IMR-90 (cell line): ENCODE data around the gene PSKH1. TPM values are rescaled to one million over a fixed set of nuclear protein-coding genes. Genes with fewer than 3 reads are reported as not detected.

Experiments used
- ATAC-seq: fragments of 200-7000 bp; cut with Tn5 transposase; 2 replicates; pipeline ENCODE4 v1.9.1; 2020; ENCODE audit warnings: low read depth, mild to moderate bottlenecking, moderate library complexity
- BruUV-seq: library from RNA; stranded (reverse); fragments of 400-500 nt; replicated peaks from 2 replicates; lab custom pipeline; 2021; lab: Mats Ljungman, UMichigan
- CTCF ChIA-PET: fragments of 300-600 bp; formaldehyde crosslinking; extraction: SDS; loops from one replicate; lab custom pipeline; 2021; ENCODE audit warnings: antibody characterized with exemption; lab: Yijun Ruan, JAX
- POLR2A ChIA-PET: fragments of 300-600 bp; sonication (Branson Sonifier 250); formaldehyde crosslinking; loops from one replicate; lab custom pipeline; 2022; ENCODE audit warnings: antibody characterized with exemption; ENCODE audit not compliant: unreplicated experiment; lab: Charles Lee
- DNase-seq: peaks from one replicate; pipeline ENCODE4 v3.0.0; 2013
- H2AFZ ChIP-seq: replicated peaks from 2 replicates; pipeline ENCODE3; 2013; ENCODE audit warnings: low read length, mild to moderate bottlenecking; ENCODE audit not compliant: poor library complexity
- H2AK5ac ChIP-seq: 2 replicates; pipeline ENCODE4 v1.6.1; 2013; ENCODE audit warnings: low read depth, low read length, inconsistent platforms
- H2AK9ac ChIP-seq: replicated peaks from 2 replicates; pipeline ENCODE3; 2013; ENCODE audit warnings: mild to moderate bottlenecking, low read depth, low read length, moderate library complexity; ENCODE audit not compliant: poor library complexity
- H2BK120ac ChIP-seq: 2 replicates; pipeline ENCODE4 v1.6.1; 2013; ENCODE audit warnings: low read depth, low read length, inconsistent platforms
- H2BK15ac ChIP-seq: 3 replicates; pipeline ENCODE4 v1.6.1; 2013; ENCODE audit warnings: low read depth, low read length, inconsistent platforms
- H2BK20ac ChIP-seq: 2 replicates; pipeline ENCODE4 v1.6.1; 2013; ENCODE audit warnings: low read depth, mild to moderate bottlenecking, inconsistent platforms, low read length, moderate library complexity
- H2BK5ac ChIP-seq: 2 replicates; pipeline ENCODE4 v1.6.1; 2013; ENCODE audit warnings: mild to moderate bottlenecking, low read depth, low read length, inconsistent platforms; ENCODE audit not compliant: poor library complexity, severe bottlenecking
- H3K14ac ChIP-seq: replicated peaks from 2 replicates; pipeline ENCODE4 v1.6.1; 2013; ENCODE audit warnings: low read depth, low read length, inconsistent platforms
- H3K18ac ChIP-seq: 2 replicates; pipeline ENCODE4 v1.6.1; 2013; ENCODE audit warnings: low read depth, low read length, control low read depth
- H3K23ac ChIP-seq: 2 replicates; pipeline ENCODE4 v1.6.1; 2013; ENCODE audit warnings: low read depth, low read length, inconsistent platforms
- H3K27ac ChIP-seq: 2 replicates; pipeline ENCODE4 v1.5.1; 2013; ENCODE audit warnings: mild to moderate bottlenecking, control low read depth, low read length; ENCODE audit not compliant: insufficient read depth
- H3K27me3 ChIP-seq: 2 replicates; pipeline ENCODE4 v1.6.1; 2013; ENCODE audit warnings: low read length; ENCODE audit not compliant: control insufficient read depth, insufficient read depth
- H3K36me3 ChIP-seq: 2 replicates; pipeline ENCODE4 v1.6.1; 2013; ENCODE audit warnings: low read length, mixed read lengths; ENCODE audit not compliant: control insufficient read depth, insufficient read depth
- H3K4ac ChIP-seq: 2 replicates; pipeline ENCODE4 v1.6.1; 2013; ENCODE audit warnings: low read depth, low read length, inconsistent platforms
- H3K4me1 ChIP-seq: 2 replicates; pipeline ENCODE4 v1.6.1; 2013; ENCODE audit warnings: low read length, mixed read lengths; ENCODE audit not compliant: control insufficient read depth, insufficient read depth
- H3K4me2 ChIP-seq: 2 replicates; pipeline ENCODE4 v1.6.1; 2013; ENCODE audit warnings: low read depth, mild to moderate bottlenecking, control low read depth, low read length, moderate library complexity
- H3K4me3 ChIP-seq: 2 replicates; pipeline ENCODE4 v1.5.1; 2013; ENCODE audit warnings: low read depth, mild to moderate bottlenecking, control low read depth, low read length, moderate library complexity; ENCODE audit not compliant: insufficient read depth
- H3K56ac ChIP-seq: 2 replicates; pipeline ENCODE4 v1.6.1; 2013; ENCODE audit warnings: low read length, inconsistent platforms; ENCODE audit not compliant: insufficient read depth; ENCODE audit errors: extremely low read depth
- H3K79me1 ChIP-seq, 2 experiments: 2 replicates each; pipeline ENCODE4 v1.6.1; 2013; ENCODE audit warnings: low read length in 2 of 2, inconsistent platforms in 1 of 2, low read depth in 1 of 2
- H3K9ac ChIP-seq: 2 replicates; pipeline ENCODE4 v1.6.1; 2013; ENCODE audit warnings: low read depth, low read length, control low read depth
- H3K9me1 ChIP-seq: 2 replicates; pipeline ENCODE4 v1.6.1; 2013; ENCODE audit warnings: low read length, inconsistent platforms; ENCODE audit not compliant: insufficient read depth
- H3K9me3 ChIP-seq: 2 replicates; pipeline ENCODE4 v1.6.1; 2013; ENCODE audit warnings: low read length; ENCODE audit not compliant: control insufficient read depth, insufficient read depth
- H4K20me1 ChIP-seq: 2 replicates; pipeline ENCODE4 v1.6.1; 2013; ENCODE audit warnings: low read length, inconsistent platforms; ENCODE audit not compliant: insufficient read depth
- H4K5ac ChIP-seq: 2 replicates; pipeline ENCODE4 v1.6.1; 2013; ENCODE audit warnings: mild to moderate bottlenecking, low read depth, low read length, control low read depth
- H4K8ac ChIP-seq, 2 experiments: 2 replicates each; pipeline ENCODE4 v1.6.1; 2013; ENCODE audit warnings: low read depth in 2 of 2, low read length in 2 of 2, control low read depth in 1 of 2, inconsistent platforms in 1 of 2
- H4K91ac ChIP-seq: 2 replicates; pipeline ENCODE4 v1.6.1; 2013; ENCODE audit warnings: low read depth, low read length, inconsistent platforms; ENCODE audit not compliant: insufficient read depth
- CEBPB ChIP-seq: IDR thresholded peaks from 2 replicates; pipeline ENCODE4 v1.6.1; 2012; ENCODE audit warnings: low read depth, low read length, improper control_type of control experiment
- FOS ChIP-seq: fragments of 150-350 bp; IDR thresholded peaks from 2 replicates; pipeline ENCODE4 v1.6.1; 2016; ENCODE audit warnings: low read depth, low read length
- MAFK ChIP-seq: IDR thresholded peaks from 2 replicates; pipeline ENCODE4 v1.6.1; 2012; ENCODE audit warnings: low read depth, low read length, improper control_type of control experiment
- MAZ ChIP-seq: IDR thresholded peaks from 2 replicates; pipeline ENCODE4 v1.6.1; 2012; ENCODE audit warnings: low read depth, mild to moderate bottlenecking, low read length, improper control_type of control experiment, moderate library complexity, borderline replicate concordance
- RCOR1 ChIP-seq: IDR thresholded peaks from 2 replicates; pipeline ENCODE4 v1.6.1; 2012; ENCODE audit warnings: mild to moderate bottlenecking, low read length, improper control_type of control experiment; ENCODE audit not compliant: insufficient replicate concordance
- WGBS, 2 experiments: methylation state at CpG; one replicate each; pipeline versions ENCODE4 v1.1.5 to v1.1.7; 2013; ENCODE audit warnings: missing lambda C conversion rate in 2 of 2; ENCODE audit not compliant: insufficient read length in 1 of 2; ENCODE audit errors: extremely low coverage in 2 of 2; 5-methylcytosine and 5-hydroxymethylcytosine counted together
- dilution Hi-C: fragments of 300-500 bp; cut with HindIII; formaldehyde crosslinking; loops from one replicate; pipeline ENCODE4 v1.14.3; 2018; ENCODE audit warnings: low sequenced_read_pairs; ENCODE audit not compliant: unreplicated experiment
- in situ Hi-C: fragments of 300-500 bp; cut with MboI; formaldehyde crosslinking; loops from 3 replicates; pipeline ENCODE4 v1.14.3; 2019; ENCODE audit warnings: low sequenced_read_pairs, inconsistent platforms, mixed read lengths
- intact Hi-C: fragments of 100-400 bp; cut with micrococcal nuclease; formaldehyde crosslinking; loops from 2 replicates; pipeline ENCODE4 v1.10.0; 2022
- polyA plus RNA-seq, 3 experiments: library from polyadenylated mRNA; depleted of rRNA; stranded (reverse); fragments of >200 nt; gene quantifications; 2 replicates each; pipeline ENCODE4 v1.2.3, GENCODE V29; 2012; ENCODE audit warnings: low replicate concordance in 1 of 3
- total RNA-seq: library from RNA; depleted of rRNA; stranded (reverse); fragments of >200 nt; gene quantifications from 2 replicates; pipeline ENCODE4 v1.2.3, GENCODE V29; 2012

Gene PSKH1
- total and polyA plus RNA-seq, 2 of the 4 experiments (the other 2 are of a cell fraction), result 11.5 to 26.7 TPM

DNA sequence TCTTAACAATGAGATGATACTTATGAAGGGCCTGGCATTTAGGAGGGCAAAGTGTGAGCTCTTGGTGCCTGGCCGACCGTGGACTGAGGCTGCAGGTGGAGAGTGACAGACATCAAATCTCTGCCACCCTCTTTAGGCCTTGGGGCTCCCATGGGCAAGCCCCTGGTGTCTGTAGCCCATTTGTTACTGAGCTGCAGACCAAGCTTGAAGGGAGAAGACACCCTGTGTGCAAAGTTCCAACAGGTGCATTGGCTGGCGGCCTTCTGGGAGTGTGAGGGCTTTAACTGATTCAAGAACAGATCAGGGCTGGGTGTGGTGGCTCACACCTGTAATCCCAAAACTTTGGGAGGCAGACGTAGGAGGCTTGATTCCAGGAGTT is 39.4 kb downstream of the PSKH1 start:
- H2BK20ac ChIP-seq, result no peak overlapping the region
- no peak overlapping the region for H3K14ac ChIP-seq
- no peak overlapping the region for H3K27ac ChIP-seq
- H4K5ac ChIP-seq, result no peak overlapping the region
- TF ChIP-seq MAFK (no peak), MAZ (no peak), CEBPB (no peak), RCOR1 (no peak), FOS (no peak)
- peaks cover 11% of the 10 kb centered on the region for H3K4me1 ChIP-seq
- intact Hi-C loops, result no loop called here
- no peak overlapping the region for H2BK15ac ChIP-seq
- H4K91ac ChIP-seq, result no peak overlapping the region
- no peak overlapping the region for H3K9ac ChIP-seq
- H4K8ac ChIP-seq, result no peak overlapping the region
- ChIA-PET POLR2A (no interaction called here), CTCF (no interaction called here)
- no peak for ATAC-seq
- H3K56ac ChIP-seq, result no peak overlapping the region
- H4K20me1 ChIP-seq, result peaks cover 8% of the 10 kb centered on the region; the same call in 1 of the 2 replicates
- no TSS peak for BruUV-seq
- H3K9me1 ChIP-seq, result peaks cover 12% of the 10 kb centered on the region
- H3K23ac ChIP-seq, result no peak overlapping the region
- no peak overlapping the region for H3K4ac ChIP-seq
- no peak overlapping the region for H3K18ac ChIP-seq
- H3K4me3 ChIP-seq, result no peak overlapping the region
- in situ Hi-C loops, result loop anchor here (25.0 kb wide), 1 partner anchor 395 kb away; the partner anchor contains the start of gene RIPOR1
- no peak overlapping the region for H2BK5ac ChIP-seq
- no peak for DNase-seq
- peaks cover 21% of the 10 kb centered on the region for H3K36me3 ChIP-seq
- H3K9me3 ChIP-seq, result no peaks in the 10 kb centered on the region
- no peak overlapping the region for H2AK5ac ChIP-seq
- dilution Hi-C loops, result no loop called here
- H3K79me1 ChIP-seq, result peaks cover 9 to 32% of the 10 kb centered on the region in 2 experiments; a peak in 3 of 4 replicates
- no peak overlapping the region for H2AFZ ChIP-seq
- H3K27me3 ChIP-seq, result no peaks in the 10 kb centered on the region
- H2BK120ac ChIP-seq, result no peak overlapping the region
- H2AK9ac ChIP-seq, result no peak overlapping the region
- H3K4me2 ChIP-seq, result no peak overlapping the region
- WGBS, 2 experiments, result no CpG with 5 or more reads among the region's 4 CpGs
